ENCODE measurements around the gene SELENOO. TPM values are rescaled to one million over a fixed set of nuclear protein-coding genes. Genes with fewer than 3 reads are reported as not detected.

Gene SELENOO
- total and polyA plus RNA-seq, 2 of the 13 experiments (the other 11 are each of a cell fraction or from before 2014, with no cell fraction given) = 14.4 to 19.0 TPM

GRCh38 chr22:50200461-50201190 lies at the start of gene SELENOO (continued):
- peak; percentile 76; the same call in 1 of the 2 replicates for TF ChIP-seq GMEB1 (CRISPR knock-in tag; IDR thresholded peaks at IDR 0.05; ENCODE audit: borderline replicate concordance)
- peak; percentile 28; the same call in 1 of the 2 replicates for TF ChIP-seq TAF1 (CRISPR knock-in tag; IDR thresholded peaks at IDR 0.05)
- TF ChIP-seq NONO (IDR thresholded peaks at IDR 0.05) = no peak
- peak; percentile 54; the same call in 1 of the 2 replicates for TF ChIP-seq NONO (CRISPR knock-in tag; conservative IDR thresholded peaks at IDR 0.05)
- TF ChIP-seq PATZ1 (CRISPR knock-in tag; IDR thresholded peaks at IDR 0.05) = peak; percentile 27; the same call in 1 of the 2 replicates
- TF ChIP-seq ZFY (CRISPR knock-in tag; IDR thresholded peaks at IDR 0.05) = peak; percentile 67; the same call in 1 of the 2 replicates
- TF ChIP-seq RAD21 (CRISPR knock-in tag; IDR thresholded peaks at IDR 0.05) = peak; percentile 13; the same call in 1 of the 2 replicates
- TF ChIP-seq GABPA (IDR thresholded peaks at IDR 0.05; ENCODE audit: low read depth, low read length) = peak; percentile 88
- peak; percentile 89 for TF ChIP-seq GABPA (CRISPR knock-in tag; IDR thresholded peaks at IDR 0.05; ENCODE audit: low read depth)
- 0 out of 2 replicates have a peak, but pooled peaks have one; percentile 9 for TF ChIP-seq ZNF891 (CRISPR knock-in tag; IDR thresholded peaks at IDR 0.05)
- peak; percentile 20; the same call in 1 of the 2 replicates for TF ChIP-seq MED1 (CRISPR knock-in tag; IDR thresholded peaks at IDR 0.05)
- no peak for TF ChIP-seq ZNF235 (CRISPR knock-in tag; IDR thresholded peaks at IDR 0.05; ENCODE audit: borderline replicate concordance)
- peak; percentile 57; the same call in 1 of the 2 replicates for TF ChIP-seq TBX2 (CRISPR knock-in tag; IDR thresholded peaks at IDR 0.05; ENCODE audit: borderline replicate concordance)
- peak; percentile 53 for TF ChIP-seq KMT2B (CRISPR knock-in tag; IDR thresholded peaks at IDR 0.05)
- peak; percentile 44; the same call in 1 of the 2 replicates for TF ChIP-seq PHF8 (CRISPR knock-in tag; IDR thresholded peaks at IDR 0.05)
- TF ChIP-seq ZNF281 (CRISPR knock-in tag; IDR thresholded peaks at IDR 0.05; ENCODE audit: borderline replicate concordance) = peak; percentile 89
- peak; percentile 45; the same call in 1 of the 2 replicates for TF ChIP-seq HCFC1 (IDR thresholded peaks at IDR 0.05; ENCODE audit: low read depth, low read length)
- TF ChIP-seq SP2 (CRISPR knock-in tag; IDR thresholded peaks at IDR 0.05) = peak; percentile 94

Data from HepG2 (cell line).